PFSK-1 (cell line): ENCODE results near the gene MKNK2.

Experiments used
- POLR2AphosphoS5 ChIP-seq: IDR thresholded peaks from 2 replicates; pipeline ENCODE4 v1.6.1; 2012; ENCODE audit warnings: low read depth, mild to moderate bottlenecking, control low read depth, low read length, moderate library complexity
- TAF1 ChIP-seq: IDR thresholded peaks from 2 replicates; pipeline ENCODE4 v1.6.1; 2012; ENCODE audit warnings: low read length, control low read depth, borderline replicate concordance; ENCODE audit not compliant: insufficient read depth
- TF ChIP-seq, protein P1 (sequence below), 2 experiments: IDR thresholded peaks; 2 replicates each; pipeline versions ENCODE4 v1.6.1 to v1.8.0; 2011 to 2012; ENCODE audit warnings: low read depth in 2 of 2, low read length in 2 of 2, control low read depth in 1 of 2, inconsistent platforms in 1 of 2, mild to moderate bottlenecking in 1 of 2, moderate library complexity in 1 of 2; ENCODE audit not compliant: insufficient read depth in 1 of 2

DNA sequence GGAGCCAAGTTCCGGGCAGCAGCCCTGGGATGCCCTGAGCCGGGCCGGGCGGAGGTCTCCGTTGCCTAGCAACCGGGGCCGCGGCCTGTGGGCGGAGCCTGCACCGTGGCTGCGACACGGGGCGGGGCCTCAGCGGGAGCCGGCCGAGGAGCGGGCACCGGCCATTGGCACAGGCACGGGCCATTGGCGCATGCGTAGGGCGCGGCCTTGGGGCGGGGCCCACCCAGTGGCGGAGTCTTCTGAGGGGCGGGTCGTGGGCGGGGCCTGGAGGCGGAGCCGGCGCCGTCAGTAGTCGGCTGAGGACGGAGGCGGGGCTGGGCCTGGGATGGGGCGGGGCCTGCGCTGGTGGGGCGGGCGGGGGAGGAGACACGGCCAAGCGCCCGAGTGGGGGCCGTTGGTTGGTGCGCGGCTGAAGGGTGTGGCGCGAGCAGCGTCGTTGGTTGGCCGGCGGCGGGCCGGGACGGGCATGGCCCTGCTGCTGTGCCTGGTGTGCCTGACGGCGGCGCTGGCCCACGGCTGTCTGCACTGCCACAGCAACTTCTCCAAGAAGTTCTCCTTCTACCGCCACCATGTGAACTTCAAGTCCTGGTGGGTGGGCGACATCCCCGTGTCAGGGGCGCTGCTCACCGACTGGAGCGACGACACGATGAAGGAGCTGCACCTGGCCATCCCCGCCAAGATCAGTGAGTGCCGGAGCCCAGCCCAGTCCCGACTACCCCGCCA, 45.6 kb upstream of the MKNK2 start, which contains the start of gene IZUMO4:
- TF ChIP-seq POLR2AphosphoS5 (no peak), TAF1 (no peak)
- TF ChIP-seq, protein P1, sequence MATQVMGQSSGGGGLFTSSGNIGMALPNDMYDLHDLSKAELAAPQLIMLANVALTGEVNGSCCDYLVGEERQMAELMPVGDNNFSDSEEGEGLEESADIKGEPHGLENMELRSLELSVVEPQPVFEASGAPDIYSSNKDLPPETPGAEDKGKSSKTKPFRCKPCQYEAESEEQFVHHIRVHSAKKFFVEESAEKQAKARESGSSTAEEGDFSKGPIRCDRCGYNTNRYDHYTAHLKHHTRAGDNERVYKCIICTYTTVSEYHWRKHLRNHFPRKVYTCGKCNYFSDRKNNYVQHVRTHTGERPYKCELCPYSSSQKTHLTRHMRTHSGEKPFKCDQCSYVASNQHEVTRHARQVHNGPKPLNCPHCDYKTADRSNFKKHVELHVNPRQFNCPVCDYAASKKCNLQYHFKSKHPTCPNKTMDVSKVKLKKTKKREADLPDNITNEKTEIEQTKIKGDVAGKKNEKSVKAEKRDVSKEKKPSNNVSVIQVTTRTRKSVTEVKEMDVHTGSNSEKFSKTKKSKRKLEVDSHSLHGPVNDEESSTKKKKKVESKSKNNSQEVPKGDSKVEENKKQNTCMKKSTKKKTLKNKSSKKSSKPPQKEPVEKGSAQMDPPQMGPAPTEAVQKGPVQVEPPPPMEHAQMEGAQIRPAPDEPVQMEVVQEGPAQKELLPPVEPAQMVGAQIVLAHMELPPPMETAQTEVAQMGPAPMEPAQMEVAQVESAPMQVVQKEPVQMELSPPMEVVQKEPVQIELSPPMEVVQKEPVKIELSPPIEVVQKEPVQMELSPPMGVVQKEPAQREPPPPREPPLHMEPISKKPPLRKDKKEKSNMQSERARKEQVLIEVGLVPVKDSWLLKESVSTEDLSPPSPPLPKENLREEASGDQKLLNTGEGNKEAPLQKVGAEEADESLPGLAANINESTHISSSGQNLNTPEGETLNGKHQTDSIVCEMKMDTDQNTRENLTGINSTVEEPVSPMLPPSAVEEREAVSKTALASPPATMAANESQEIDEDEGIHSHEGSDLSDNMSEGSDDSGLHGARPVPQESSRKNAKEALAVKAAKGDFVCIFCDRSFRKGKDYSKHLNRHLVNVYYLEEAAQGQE (IDR thresholded peaks at IDR 0.05; ENCODE audit: insufficient read depth in 1 of 2, low read depth in 2 of 2, low read length in 2 of 2): no peak
